ENCODE results near the gene RASL10A.
"Not testable (repeated sequence)": the region's sequence is repeated elsewhere in the genome, so short reads cannot be mapped to it uniquely, and the experiment has no call there.

RASL10A gene, protein sequence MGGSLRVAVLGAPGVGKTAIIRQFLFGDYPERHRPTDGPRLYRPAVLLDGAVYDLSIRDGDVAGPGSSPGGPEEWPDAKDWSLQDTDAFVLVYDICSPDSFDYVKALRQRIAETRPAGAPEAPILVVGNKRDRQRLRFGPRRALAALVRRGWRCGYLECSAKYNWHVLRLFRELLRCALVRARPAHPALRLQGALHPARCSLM

DNA sequence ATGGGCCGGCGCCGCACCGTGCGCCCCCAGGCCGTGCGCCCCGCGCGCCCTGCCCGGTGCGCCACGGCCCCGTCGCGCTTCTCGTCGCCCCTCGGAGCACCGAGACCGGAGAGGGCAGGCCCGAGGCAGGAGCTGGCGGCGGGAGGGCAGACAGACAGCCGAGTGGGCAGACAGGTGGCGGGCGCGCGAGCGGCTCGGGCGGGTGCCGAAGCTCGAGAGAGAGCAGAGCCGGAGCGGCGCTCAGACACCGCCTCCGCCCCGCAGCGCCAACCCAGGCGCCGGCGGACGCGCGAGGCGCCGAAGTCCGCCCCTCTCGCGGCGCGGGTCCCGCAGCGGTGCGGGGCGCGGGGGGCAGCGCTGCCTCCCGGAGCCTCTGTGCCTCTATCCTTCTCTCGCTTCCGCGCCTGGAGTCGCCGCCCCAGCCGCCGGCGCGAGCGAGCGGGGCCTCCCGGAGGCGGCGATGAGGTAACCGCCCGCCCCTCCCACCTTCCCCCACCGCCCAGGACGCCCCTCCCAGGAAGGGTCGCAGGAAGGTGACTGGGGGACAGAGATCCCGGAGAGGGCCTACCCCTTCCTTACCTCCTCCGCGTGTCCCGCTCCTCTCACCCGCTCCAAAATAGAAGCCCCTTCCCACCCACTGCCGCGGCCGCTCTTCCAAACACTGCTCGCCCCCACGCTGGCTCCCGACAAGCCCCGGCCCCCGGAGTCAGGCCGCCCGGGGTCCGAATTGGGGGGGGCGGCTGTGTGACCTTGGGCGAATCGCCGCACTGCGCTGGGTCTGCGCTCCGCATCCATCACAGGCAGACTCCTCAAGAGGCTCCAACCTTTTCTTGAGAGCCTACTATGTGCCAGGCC, at the start of gene RASL10A:
Gene RASL10A, minus strand, starts transcription at position 412 of the 855 bp plus-strand sequence. CDS start 451 bp downstream, outside the sequence.
- no peak for DNase-seq (ENCODE audit: low read depth in 3 of 3)

DNA sequence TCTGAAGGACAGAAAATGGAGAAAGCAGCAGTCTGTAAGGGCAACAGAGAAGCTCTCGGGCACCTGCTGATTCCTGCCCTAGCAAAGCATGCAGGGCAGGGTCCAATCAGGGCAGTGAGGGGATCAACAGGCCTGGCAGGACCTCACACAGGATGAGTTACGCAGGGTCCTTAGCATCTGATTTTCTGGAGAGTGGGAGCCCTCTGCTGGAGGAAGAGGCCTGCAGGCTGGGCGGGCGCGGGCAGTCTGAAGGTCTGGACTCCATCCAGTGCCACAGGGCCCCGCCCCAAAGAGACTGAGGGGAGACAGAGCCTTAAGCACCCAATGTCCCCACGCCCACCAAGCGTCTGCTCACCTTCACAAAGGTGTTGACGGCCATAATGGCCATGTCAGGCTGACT, 44.0 kb upstream of the RASL10A start:
- DNase-seq (ENCODE audit: low read depth in 3 of 3): no peak

DNA sequence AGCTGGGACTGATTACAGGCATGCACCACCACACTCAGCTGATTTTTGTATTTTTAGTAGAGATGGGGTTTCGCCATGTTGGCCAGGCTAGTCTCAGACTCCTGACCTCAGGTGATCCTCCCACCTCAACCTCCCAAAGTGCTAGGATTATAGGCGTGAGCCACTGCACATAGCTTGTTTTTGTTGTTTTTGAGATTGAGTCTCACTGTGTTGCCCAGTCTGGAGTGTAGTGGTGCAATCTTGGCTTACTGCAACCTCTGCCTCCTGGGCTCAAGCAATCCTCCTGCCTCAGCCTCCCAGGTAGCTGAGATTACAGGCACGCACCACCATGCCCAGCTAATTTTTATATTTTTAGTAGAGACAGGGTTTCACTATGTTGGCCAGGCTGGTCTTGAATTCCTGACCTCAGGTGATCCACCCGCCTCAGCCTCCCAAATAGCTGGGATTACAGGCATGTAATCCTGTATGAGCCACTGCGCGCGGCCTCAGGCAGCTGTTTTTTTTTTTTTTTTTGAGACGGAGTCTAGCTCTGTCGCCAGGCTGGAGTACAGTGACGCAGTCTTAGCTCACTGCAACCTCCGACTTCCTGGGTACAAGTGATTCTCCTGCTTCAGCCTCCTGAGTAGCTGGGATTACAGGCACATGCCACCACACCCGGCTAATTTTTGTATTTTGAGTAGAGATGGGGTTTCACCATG, 41.8 kb upstream of the RASL10A start:
- not testable (repeated sequence) for DNase-seq (ENCODE audit: low read depth in 3 of 3)

DNA sequence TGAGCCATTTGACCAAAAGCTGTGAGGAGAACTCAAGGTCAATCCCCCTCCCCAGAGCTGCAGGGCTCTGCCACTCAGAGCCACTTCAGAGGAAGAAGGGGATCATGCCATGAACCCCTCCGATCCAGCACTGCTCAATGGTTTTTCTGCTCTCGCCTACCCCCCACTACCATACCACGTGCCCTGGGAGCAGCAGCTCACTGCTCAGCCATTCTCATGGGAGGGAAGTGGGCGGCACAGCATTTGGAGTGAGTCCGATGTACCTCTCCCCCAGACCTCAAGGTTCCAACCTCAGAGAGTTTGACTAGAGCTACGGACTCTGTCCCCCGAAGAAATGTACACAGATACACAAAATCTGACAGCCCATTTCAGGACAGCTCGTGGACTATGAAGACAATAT, 38.4 kb upstream of the RASL10A start:
- no peak for DNase-seq (ENCODE audit: low read depth in 3 of 3)

DNA sequence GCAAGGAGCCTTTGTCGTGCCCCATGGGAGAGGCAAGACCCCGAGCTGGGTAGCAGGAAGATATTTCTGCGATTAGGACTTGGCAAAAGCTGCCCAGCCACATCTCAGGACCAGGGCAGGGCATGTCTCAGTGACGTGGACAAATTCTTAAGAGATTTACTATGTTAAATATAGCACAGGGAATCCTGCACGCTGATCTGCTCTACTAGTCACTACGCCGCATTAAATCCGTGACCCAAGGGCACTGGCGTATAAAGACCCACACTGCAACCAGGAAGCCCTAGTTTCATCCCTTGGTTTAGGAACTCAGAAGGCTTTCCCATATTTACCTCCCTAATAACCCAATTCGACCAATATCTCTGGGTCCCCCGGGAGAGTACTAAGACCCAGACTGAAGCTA, 37.8 kb upstream of the RASL10A start:
- no peak for DNase-seq (ENCODE audit: low read depth in 3 of 3)

DNA sequence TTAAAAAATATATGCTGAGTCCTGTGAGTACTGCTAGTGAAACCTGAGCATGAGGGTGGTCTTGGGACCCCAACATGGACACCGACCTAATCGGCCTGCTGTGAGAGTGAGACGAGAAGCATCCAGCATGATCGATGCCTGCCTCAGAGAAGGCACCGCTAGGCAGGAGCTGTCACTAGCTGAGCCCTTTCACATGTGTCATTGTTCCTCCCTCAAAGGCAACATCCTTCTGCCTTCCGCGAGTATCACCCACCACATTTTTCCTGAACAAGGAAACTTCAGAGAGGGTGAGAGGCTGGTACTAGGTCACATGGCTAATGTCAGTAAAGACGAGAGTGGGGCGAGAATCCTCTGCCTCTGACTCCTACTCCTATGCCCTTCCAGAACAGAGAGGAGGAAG, 37.3 kb upstream of the RASL10A start:
- DNase-seq (ENCODE audit: low read depth in 3 of 3): no peak

DNA sequence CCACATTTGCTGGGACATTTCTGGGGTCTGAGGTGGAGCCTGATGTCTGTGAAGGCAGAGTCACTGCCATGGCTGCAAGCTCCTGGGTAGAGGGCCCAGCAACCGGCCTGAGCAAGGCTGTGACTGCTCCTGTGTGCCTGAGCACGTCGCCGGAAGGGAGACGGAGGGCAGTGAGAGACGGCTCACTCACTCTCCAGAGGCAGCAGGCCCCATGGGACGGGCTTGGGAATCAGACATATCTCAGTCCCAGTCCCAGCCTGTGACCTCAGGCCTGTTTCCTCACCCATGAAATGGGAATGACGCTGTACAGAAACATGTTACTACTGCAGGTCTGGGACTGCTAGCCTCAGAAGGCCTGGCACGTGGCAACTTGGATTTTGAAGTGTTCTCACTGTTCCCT, 36.4 kb upstream of the RASL10A start:
- DNase-seq (ENCODE audit: low read depth in 3 of 3): no peak

DNA sequence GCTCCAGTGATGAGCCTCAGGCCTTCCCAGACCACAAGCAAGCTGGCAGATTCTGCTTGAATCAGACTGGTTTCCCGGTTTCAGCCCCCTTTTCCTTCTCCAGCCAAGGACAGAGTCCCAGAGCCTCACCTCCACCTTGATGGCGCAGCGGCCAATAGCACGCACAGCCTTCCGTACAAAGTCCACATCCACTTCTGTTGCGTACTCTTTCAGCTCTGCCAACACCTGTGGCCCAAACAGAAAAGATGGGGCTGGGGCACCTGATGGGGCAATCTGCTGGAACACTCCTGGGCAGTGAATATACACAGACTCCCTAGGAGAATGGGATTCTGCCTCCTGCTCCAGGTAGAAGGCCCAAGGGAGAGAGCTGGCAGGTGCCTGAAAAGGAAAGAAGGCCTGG, 35.5 kb upstream of the RASL10A start:
- no peak for DNase-seq (ENCODE audit: low read depth in 3 of 3)

DNA sequence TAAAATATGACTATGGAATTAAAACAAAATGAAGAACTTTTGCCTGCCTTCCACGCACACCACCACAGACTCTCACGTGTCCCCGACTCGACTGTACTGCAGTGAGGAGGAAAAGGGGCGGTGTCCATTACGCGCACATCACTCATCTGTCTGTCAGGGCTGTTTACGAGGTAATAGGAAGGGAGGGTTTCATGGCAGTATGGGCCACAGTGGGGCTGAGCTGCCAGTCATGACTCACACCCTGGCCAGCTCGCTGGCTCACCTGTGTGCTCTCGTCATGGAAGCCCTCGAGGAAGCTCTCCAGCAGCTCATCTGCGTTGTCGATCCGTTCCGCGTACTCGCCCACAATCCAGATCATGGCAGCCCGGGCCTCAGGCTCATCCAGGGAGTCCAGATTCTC, 33.5 kb upstream of the RASL10A start:
- no peak for DNase-seq (ENCODE audit: low read depth in 3 of 3)

DNA sequence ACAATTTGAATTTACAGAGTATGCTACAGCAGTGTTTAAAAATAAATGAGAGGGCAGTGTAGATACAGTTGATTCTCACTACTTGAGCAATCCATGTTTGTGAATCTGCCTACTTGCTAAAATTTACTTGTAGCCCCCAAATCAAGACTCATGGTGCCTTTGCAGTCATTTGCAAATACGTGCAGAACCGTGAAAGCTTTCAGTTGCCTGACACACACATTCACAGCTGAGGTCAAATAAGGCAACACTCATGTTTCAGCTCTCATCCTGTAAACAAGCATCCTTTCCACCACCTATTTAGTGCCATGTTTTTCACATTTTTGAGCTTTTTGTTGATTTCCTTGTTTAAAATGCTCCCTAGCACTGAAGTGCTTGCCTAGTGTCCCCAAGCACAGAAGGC, 32.5 kb upstream of the RASL10A start:
- no peak for DNase-seq (ENCODE audit: low read depth in 3 of 3)

DNA sequence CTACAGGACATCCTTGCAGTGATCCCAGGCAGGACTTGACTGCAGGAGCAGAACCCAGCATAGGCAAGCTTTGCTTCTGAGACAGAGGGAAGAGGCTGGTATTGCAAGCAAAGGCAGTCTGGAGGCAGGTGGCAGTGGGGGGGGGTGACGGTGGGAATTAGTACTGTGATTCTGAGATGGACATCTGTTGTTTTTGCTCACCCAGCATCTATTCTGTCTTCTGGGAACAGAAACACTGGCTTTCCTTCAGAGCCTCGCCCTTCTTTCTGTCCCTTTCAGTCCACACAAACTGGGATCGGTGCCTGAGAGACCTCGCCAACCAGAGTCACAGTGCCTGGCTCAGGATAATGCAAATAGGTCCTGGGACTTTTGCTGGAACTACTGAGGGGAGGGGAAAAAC, 31.2 kb upstream of the RASL10A start:
- no peak for DNase-seq (ENCODE audit: low read depth in 3 of 3)

DNA sequence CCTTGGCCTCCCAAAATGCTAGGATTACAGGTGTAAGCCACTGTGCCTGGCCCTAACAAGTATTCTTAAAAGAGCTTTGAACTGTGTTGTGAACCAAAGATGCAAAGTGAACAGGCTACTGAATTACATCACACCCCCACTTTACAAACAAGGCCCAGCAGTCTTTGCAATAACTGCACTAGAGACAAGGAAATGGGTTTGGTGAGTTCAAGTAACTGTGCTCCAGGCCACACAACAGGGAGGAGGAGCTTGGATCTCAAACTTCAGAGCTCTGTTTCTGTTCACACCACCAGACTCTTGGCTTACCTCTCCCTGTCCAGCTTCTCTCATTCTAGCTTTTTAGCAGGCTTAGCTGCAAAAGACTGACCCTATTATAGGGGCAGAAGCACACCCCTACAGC, 30.4 kb upstream of the RASL10A start:
- DNase-seq (ENCODE audit: low read depth in 3 of 3): no peak

DNA sequence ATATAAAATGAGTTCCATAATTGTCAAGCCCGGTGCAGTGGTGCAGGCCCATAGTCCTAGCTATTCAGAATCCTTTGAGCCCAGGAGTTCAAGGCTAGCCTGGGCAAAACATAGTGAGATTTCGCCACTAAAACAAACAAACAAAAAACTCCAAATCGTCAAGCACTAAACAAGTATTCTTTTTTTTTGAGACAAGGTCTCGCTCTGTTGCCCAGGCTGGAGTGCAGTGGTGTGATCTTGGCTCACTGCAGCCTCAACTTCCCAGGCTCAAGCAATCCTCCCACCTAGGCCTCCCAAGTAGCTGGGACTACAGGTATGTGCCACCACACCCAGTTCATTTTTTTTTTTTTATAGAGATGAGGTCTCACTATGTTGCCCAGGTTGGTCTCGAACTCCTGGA, 29.4 kb upstream of the RASL10A start:
- not testable (repeated sequence) for DNase-seq (ENCODE audit: low read depth in 3 of 3)

DNA sequence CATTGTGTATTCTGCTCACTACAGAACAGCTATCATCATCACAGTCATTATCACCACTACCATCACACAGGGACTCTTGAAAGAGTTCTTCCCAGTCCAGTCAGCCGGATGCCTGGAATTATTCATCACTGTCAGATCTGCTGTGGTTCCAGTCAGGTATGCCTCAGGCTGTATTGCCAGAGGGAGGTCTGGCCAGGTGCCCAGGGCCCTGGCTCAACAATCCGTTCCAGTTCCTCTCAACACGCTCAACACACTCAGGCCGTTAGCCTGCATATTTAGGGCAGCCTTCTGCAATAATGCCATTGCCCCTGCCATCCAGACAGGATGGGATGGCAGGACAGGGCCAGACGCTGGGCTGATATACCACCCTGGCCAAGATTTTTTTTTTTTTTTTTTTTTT, 28.6 kb upstream of the RASL10A start:
- DNase-seq (ENCODE audit: low read depth in 3 of 3): no peak

DNA sequence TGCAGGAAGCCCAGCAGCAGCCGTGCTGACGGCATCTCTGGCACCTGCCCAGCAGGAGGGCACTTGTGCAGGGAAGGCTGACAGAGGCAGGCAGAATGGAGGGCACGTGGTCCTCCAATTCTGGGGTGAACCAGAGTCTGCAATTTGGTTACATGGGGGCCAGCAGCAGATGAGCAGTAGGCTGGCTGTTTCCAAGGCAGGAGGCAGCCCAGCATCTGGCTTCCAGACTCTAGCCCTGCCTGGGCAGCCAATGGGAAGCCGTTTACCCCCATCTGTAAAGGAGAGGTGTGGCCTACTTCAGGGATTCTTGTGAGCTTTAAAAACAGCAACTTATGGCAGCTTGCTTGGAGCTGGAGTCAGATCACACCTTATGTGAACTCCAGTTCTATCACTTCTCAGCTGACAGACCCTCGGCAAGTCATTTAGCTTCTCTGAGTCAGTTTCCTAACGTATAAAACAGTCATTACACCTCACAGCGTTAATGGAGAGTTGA, 27.9 kb upstream of the RASL10A start:
- no peak for DNase-seq (ENCODE audit: low read depth in 3 of 3)

DNA sequence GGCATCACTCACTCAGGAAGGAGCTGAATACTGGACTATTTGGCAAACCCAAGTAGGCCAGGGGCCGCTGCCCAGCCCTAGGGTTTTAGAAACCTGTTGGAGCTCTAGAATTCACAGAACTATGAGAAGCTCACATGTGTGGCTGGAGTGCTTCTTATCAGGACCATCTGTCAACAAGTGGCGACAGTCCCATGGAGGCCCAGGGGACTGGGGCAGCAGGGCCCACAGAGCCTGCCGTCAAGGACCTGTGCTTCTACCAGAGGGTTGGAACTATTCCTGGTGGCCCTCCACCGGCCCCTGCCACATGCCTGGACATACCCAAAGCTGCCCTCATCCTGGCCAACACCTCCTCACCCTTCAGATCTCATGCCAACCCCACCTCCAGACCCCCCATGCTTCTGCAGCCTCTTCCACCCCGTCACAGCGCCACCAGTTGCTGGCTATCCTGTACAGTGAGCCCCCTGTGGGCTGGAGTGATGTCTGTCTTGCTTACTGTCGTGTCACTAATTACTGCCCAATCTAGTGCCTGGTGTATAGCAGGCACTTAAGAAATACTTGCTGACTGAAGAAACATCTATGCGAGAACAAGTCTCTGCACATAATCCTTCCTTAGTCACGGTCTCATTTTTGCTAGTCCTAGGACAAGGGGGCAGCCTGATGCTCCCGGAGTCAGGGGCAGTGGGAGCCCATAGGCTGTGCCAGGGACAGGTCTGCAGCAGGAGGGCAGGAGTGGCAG, 27.2 kb upstream of the RASL10A start:
- no peak for DNase-seq (ENCODE audit: low read depth in 3 of 3)

DNA sequence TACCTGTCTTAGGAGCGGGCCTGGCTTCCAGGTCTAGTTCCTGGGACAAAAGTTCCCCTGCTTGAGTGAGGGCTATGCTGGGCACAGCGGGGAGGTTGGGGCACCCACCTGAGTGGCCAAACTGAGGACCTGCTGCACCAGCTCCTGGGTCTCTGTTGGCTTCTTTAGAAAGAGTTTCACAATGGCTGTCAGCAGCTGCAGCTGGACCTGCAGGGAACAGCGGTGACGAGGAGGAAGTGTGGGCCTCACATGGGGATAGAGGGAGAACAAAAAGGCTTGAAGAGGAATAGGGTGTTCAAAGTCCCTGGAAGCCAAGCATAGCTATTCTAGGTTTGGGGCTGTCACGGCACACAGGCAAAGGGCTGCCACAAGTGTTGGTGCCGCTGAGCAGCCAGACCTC, 26.7 kb upstream of the RASL10A start:
- no peak for DNase-seq (ENCODE audit: low read depth in 3 of 3)

DNA sequence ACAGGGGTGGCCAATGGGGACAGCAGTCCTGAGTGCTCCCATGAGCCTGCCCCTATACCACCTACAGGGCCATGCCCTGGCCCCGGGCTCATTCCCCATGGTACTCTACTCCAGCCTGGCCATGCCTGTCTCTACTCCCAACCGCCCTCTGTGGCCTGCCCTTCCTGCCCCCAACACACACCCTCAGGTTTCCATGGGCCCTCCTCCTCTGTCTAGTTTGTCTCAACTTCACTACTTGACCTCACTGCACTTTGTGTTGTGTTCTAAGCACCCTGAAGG, 26.3 kb upstream of the RASL10A start:
- DNase-seq (ENCODE audit: low read depth in 3 of 3): no peak

DNA sequence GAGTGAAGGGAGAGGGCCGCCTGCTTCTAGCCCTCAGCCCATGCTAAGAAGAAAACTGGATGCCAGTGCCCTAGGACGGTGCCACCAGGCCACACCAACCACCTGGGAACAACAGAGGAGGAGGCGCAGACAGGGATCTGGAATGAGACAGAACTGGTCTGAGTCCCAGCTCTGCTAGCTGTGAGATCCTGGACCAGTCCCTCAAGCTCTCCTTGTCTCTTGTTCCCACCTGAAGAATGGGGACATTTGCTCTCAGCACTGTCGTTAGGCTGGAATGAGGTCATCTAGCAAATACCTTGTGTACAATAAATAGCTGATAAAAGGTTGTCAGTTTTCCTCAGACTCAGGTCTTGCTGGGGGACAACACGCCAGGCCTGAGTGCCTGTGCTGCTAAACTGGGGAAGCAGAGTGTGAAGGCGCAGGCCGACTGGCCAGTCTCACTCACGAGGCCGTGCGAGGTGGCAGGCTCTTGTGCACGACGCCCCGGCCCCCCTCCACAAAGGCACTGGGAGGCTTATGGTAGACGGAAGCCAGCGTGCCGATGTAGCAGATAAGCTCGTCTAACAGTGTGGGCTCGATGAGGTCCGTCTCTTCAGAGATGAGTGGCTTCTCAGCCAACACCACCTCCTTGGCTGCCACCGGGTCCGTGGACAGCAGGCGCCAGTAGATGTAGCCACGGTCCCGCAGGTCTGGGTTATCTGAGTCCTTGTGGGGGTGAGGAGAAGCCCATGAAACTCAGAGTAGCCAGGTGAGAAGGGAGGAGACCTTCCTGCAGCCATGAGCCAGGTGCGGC, 25.8 kb upstream of the RASL10A start:
- DNase-seq (ENCODE audit: low read depth in 3 of 3): no peak

DNA sequence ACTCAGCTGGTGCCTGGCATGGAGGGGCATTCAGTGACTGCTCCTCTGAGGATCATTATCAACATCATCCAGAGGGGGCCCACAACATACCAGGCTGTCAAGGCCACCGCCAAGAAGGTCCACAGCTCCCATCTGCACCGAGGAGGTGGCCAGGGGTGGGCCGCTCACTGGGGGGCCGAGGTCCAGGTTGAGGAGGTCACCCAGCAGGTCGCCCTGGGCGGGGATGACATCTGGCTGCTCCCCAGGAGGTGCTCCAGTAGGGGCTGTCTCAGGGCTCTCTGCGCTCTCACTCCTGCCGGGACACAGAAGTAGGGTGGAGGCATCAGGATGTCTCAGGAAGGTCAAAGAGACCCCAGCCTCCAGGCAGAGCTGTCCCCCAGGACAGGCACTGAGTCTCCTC, 25.1 kb upstream of the RASL10A start:
- DNase-seq (ENCODE audit: low read depth in 3 of 3): no peak

Measured in stimulated activated CD4-positive, alpha-beta T cell treated with anti-CD3 and anti-CD28 coated beads, TNF-alpha, amount 100 ng/mL, for 4 hours (primary cell).